HepG2 (cell line): ENCODE data around the gene CLDN3. TPM values are rescaled to one million over a fixed set of nuclear protein-coding genes. Genes with fewer than 3 reads are reported as not detected.

ENCODE experiments used
- ATAC-seq: fragments of 200-7000 bp; cut with Tn5 transposase; 3 replicates; pipeline ENCODE4 v1.9.1; 2020; ENCODE audit warnings: mild to moderate bottlenecking, moderate library complexity
- BruUV-seq: library from RNA; stranded (reverse); fragments of 400-500 nt; replicated peaks from 2 replicates; lab custom pipeline; 2021; lab: Mats Ljungman, UMichigan
- CTCF ChIA-PET: fragments of 300-600 bp; formaldehyde crosslinking; extraction: SDS; loops from one replicate; lab custom pipeline; 2021; ENCODE audit warnings: low total read pairs, inconsistent platforms, low intra/inter-chr PET ratio; lab: Yijun Ruan, JAX
- POLR2A ChIA-PET: fragments of 350-600 bp; sonication (Branson Sonifier 250); formaldehyde crosslinking; loops from one replicate; lab custom pipeline; 2020; ENCODE audit warnings: antibody characterized with exemption, inconsistent platforms; lab: Yijun Ruan, JAX
- DNase-seq: peaks from one replicate; pipeline ENCODE4 v3.0.0-alpha.2; 2015; ENCODE audit warnings: low spot score
- FAIRE-seq: peaks from 3 replicates; lab custom pipeline; 2011; peaks lifted over from hg19 to GRCh38; lab: Jason Lieb, UNC
- H2AFZ ChIP-seq: one replicate; pipeline ENCODE4 v1.6.1; 2011; ENCODE audit warnings: low read length, inconsistent platforms
- H3K27ac ChIP-seq: fragments of 300-600 bp; 3 replicates; pipeline ENCODE4 v1.8.0; 2011; ENCODE audit warnings: mixed run types, mild to moderate bottlenecking, mixed read lengths, low read length, inconsistent platforms; ENCODE audit not compliant: insufficient read depth; ENCODE audit errors: extremely low read length
- H3K27me3 ChIP-seq, 2 experiments: fragments of 200-600 bp in 1 of 2; 2 replicates in 1 of 2; 3 replicates in 1 of 2; pipeline versions ENCODE4 v1.6.0 to v1.8.0; 2011; ENCODE audit warnings: low read length in 2 of 2, mild to moderate bottlenecking in 2 of 2, moderate library complexity in 2 of 2, inconsistent platforms in 1 of 2; ENCODE audit not compliant: insufficient read depth in 2 of 2, control insufficient read depth in 1 of 2
- H3K36me3 ChIP-seq, 2 experiments: fragments of 200-600 bp in 1 of 2; replicated peaks in 1 of 2; 2 replicates in 1 of 2; 3 replicates in 1 of 2; pipeline versions ENCODE4 v1.5.1 to v1.8.0; 2011; ENCODE audit warnings: low read length in 2 of 2, inconsistent platforms in 1 of 2; ENCODE audit not compliant: insufficient read depth in 2 of 2, control insufficient read depth in 1 of 2
- H3K4me1 ChIP-seq: 2 replicates; pipeline ENCODE4 v1.5.1; 2012; ENCODE audit warnings: low read length, inconsistent platforms; ENCODE audit not compliant: insufficient read depth
- H3K4me2 ChIP-seq: 2 replicates; pipeline ENCODE4 v1.6.0; 2011; ENCODE audit warnings: low read depth, low read length, inconsistent platforms
- H3K4me3 ChIP-seq, 3 experiments: fragments of 200-600 bp in 1 of 3; sonication (generic), shearing (Covaris generic) in 1 of 3; replicated peaks in 1 of 3; 2 replicates each; pipeline ENCODE4 v1.5.1; 2011 to 2016; ENCODE audit warnings: low read length in 3 of 3, inconsistent platforms in 2 of 3, low read depth in 2 of 3, mild to moderate bottlenecking in 2 of 3, control low read depth in 1 of 3, mixed read lengths in 1 of 3; ENCODE audit not compliant: insufficient read depth in 1 of 3
- H3K79me2 ChIP-seq: one replicate; pipeline ENCODE4 v1.6.1; 2011; ENCODE audit warnings: low read length, inconsistent platforms; ENCODE audit not compliant: insufficient read depth
- H3K9ac ChIP-seq: 2 replicates; pipeline ENCODE4 v1.6.0; 2011; ENCODE audit warnings: mild to moderate bottlenecking, low read depth, low read length, inconsistent platforms; ENCODE audit not compliant: insufficient read depth
- H3K9me3 ChIP-seq: 2 replicates; pipeline ENCODE4 v1.5.1; 2012; ENCODE audit warnings: mild to moderate bottlenecking, low read length
- H4K20me1 ChIP-seq: 2 replicates; pipeline ENCODE4 v1.6.0; 2011; ENCODE audit warnings: inconsistent platforms, mild to moderate bottlenecking, low read length, moderate library complexity; ENCODE audit not compliant: insufficient read depth
- ZEB1 ChIP-seq: IDR thresholded peaks from 2 replicates; pipeline ENCODE4 v1.6.1; 2012; ENCODE audit warnings: mild to moderate bottlenecking, low read depth, inconsistent platforms; ENCODE audit not compliant: insufficient replicate concordance
- ZNF292 ChIP-seq: sonication (generic); formaldehyde crosslinking; IDR thresholded peaks from 2 replicates; pipeline ENCODE4 v1.8.1; 2022; ENCODE audit warnings: mild to moderate bottlenecking, low read depth, missing genetic modification reagents, borderline replicate concordance
- ZNF510 ChIP-seq: sonication (generic); formaldehyde crosslinking; IDR thresholded peaks from 2 replicates; pipeline ENCODE4 v1.4.0; 2020; ENCODE audit warnings: low read depth, mild to moderate bottlenecking, missing genetic modification reagents
- WGBS: methylation state at CpG from one replicate; pipeline ENCODE4 v1.1.6; 2017; ENCODE audit warnings: low lambda C conversion rate; 5-methylcytosine and 5-hydroxymethylcytosine counted together
- in situ Hi-C: cut with HindIII; loops from 2 replicates; pipeline ENCODE4 v1.10.0; 2017; ENCODE audit warnings: low pct_unique_long_range_greater_than_20kb; ENCODE audit not compliant: extremely low pct_ligation_motif_present
- intact Hi-C: fragments of 100-400 bp; cut with micrococcal nuclease; formaldehyde crosslinking; loops from one replicate; pipeline ENCODE4 v1.10.0; 2022; ENCODE audit not compliant: unreplicated experiment
- polyA plus RNA-seq, 8 experiments: library from polyadenylated mRNA; depleted of rRNA in 3 of 8; stranded (reverse) in 7 of 8; unstranded in 1 of 8; fragments of >200 nt; fragmentation: Illumina TruSeq in 4 of 8; extraction: Trizol in 4 of 8; gene quantifications; 2 replicates each; pipeline versions ENCODE4 v1.2.1 to v1.2.3, GENCODE V29; 2011 to 2016; ENCODE audit warnings: low read depth in 4 of 8, missing spikeins in 1 of 8, mixed read lengths in 1 of 8; ENCODE audit not compliant: insufficient read depth in 1 of 8
- total RNA-seq, 5 experiments: library from RNA; depleted of rRNA; stranded (reverse); fragments of >200 nt; fragmentation: Illumina TruSeq; extraction: Trizol; gene quantifications; 2 replicates each; pipeline ENCODE4 v1.2.3, GENCODE V29; 2016; ENCODE audit warnings: low read depth in 1 of 5
- TF ChIP-seq, protein P1 (sequence below): sonication (generic); formaldehyde crosslinking; IDR thresholded peaks from 2 replicates; pipeline ENCODE4 v1.5.0; 2020; ENCODE audit warnings: missing genetic modification reagents, mild to moderate bottlenecking, borderline replicate concordance

Gene CLDN3
- total and polyA plus RNA-seq, 2 of the 13 experiments (the other 11 are each of a cell fraction or from before 2014, with no cell fraction given), result 0.31 to 0.51 TPM

DNA sequence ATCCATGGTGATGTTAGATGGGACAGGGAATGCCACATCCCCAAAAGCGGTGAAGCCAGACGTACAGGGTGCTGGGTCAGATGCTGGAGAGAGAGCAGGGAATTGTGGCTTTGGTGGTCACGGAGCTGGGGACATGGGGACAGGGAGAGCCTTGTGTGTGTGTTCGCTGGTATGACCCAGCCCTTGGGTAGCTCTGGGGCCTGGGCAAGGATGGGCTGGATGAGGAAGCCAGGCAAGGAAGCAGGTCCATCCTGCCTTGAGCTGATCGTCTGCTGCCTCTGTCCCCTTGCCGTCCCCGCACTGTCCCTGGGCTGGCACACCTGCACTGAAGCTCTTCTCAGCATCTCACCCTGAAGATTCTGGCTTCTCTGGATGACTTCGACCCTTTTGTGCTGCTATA, 45.4 kb upstream of the CLDN3 start:
- POLR2A ChIA-PET, result interaction anchor here (1.4 kb wide), 1 partner anchor 15 kb away, joined by 3 read pairs; the partner anchor contains the start of gene CLDN4
- no peaks in the 10 kb centered on the region for H3K4me1 ChIP-seq
- FAIRE-seq, result no peak
- H3K79me2 ChIP-seq, result no peaks in the 10 kb centered on the region
- TF ChIP-seq ZEB1, result no peak
- TF ChIP-seq ZNF292 (CRISPR knock-in tag), result no peak
- TF ChIP-seq, all 625 proteins: peak for 0
- Histone ChIP-seq H2AFZ (no peak overlapping the region), H4K20me1 (no peaks in the 10 kb centered on the region), H3K4me2 (no peak overlapping the region), H3K36me3 (no peaks in the 10 kb centered on the region), H3K4me3 (no peak overlapping the region), H3K27me3 (no peaks in the 10 kb centered on the region), H3K9me3 (no peaks in the 10 kb centered on the region), H3K9ac (no peak overlapping the region), H3K27ac (no peak overlapping the region)
- in situ Hi-C loops, result no loop called here
- intact Hi-C loops, result no loop called here
- BruUV-seq, result no TSS peak
- DNase-seq, result no peak
- no peak for ATAC-seq
- WGBS, result 50% methylated on average over 6 of the region's 8 CpGs
- CTCF ChIA-PET, result no interaction called here

DNA sequence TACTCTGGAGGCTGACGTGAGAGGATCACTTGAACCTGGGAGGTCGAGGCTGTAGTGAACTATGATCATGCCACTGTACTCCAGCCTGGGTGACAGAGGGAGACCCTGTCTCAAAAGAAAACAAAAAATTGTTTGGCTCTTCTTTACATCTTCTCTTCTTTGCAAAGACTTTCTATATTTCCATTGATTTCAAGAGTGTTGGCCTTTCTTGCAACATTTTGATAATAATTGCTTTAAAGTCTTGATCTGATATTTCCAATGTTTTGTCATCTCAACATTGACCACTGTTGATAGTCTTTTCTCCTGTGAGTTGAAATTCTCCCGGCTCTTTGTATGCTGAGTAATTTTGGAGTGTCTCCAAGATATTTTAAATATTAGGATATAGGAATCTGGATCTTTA, 42.9 kb upstream of the CLDN3 start:
- no peaks in the 10 kb centered on the region for H3K4me1 ChIP-seq
- intact Hi-C loops, result no loop called here

More for the DNA sequence above, 42.9 kb upstream of the CLDN3 start:
- Histone ChIP-seq H3K9me3 (no peaks in the 10 kb centered on the region), H3K27ac (no peak overlapping the region), H3K9ac (no peak overlapping the region), H3K36me3 (no peaks in the 10 kb centered on the region), H3K4me3 (no peak overlapping the region), H2AFZ (no peak overlapping the region), H3K79me2 (no peaks in the 10 kb centered on the region), H3K4me2 (no peak overlapping the region), H3K27me3 (no peaks in the 10 kb centered on the region; a peak in 2 of 5 replicates), H4K20me1 (no peaks in the 10 kb centered on the region)
- no peak for DNase-seq
- no peak for ATAC-seq
- ChIA-PET POLR2A (no interaction called here), CTCF (interaction anchor here (3.5 kb wide), 1 partner anchor 42 kb away, joined by 62 read pairs; no protein-coding TSS in a partner anchor)
- no peak for FAIRE-seq
- no TSS peak for BruUV-seq
- WGBS, result 2% methylated on average over 3 of the region's 3 CpGs
- TF ChIP-seq, protein P1, sequence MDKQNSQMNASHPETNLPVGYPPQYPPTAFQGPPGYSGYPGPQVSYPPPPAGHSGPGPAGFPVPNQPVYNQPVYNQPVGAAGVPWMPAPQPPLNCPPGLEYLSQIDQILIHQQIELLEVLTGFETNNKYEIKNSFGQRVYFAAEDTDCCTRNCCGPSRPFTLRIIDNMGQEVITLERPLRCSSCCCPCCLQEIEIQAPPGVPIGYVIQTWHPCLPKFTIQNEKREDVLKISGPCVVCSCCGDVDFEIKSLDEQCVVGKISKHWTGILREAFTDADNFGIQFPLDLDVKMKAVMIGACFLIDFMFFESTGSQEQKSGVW, result no peak
- TF ChIP-seq ZNF510 (CRISPR knock-in tag), result no peak
- TF ChIP-seq, all 625 proteins: peak for 0
- in situ Hi-C loops, result loop anchor here (5.0 kb wide), 1 partner anchor 44 kb away; no protein-coding TSS in a partner anchor
